ENCODE measurements around the gene SLIT1.

- TF ChIP-seq CREB5 (CRISPR knock-in tag; IDR thresholded peaks at IDR 0.05; ENCODE audit: low read depth) = no peak
- no peak for TF ChIP-seq SNAI2 (CRISPR knock-in tag; IDR thresholded peaks at IDR 0.05)
- TF ChIP-seq POU6F1 (CRISPR knock-in tag; IDR thresholded peaks at IDR 0.05; ENCODE audit: borderline replicate concordance, low read depth) = no peak
- no peak for TF ChIP-seq ARNTL (CRISPR knock-in tag; IDR thresholded peaks at IDR 0.05; ENCODE audit: borderline replicate concordance, low read depth)
- TF ChIP-seq CSDC2 (CRISPR knock-in tag; IDR thresholded peaks at IDR 0.05) = no peak
- TF ChIP-seq PATZ1 (CRISPR knock-in tag; IDR thresholded peaks at IDR 0.05; ENCODE audit: borderline replicate concordance) = no peak
- TF ChIP-seq RARB (CRISPR knock-in tag; IDR thresholded peaks at IDR 0.05) = no peak
- no peak for TF ChIP-seq ZNF8 (CRISPR knock-in tag; IDR thresholded peaks at IDR 0.05)
These were observed 5.4 kb downstream of the SLIT1 start for GRCh38 chr10:97180363-97180755.
